GM19328 (cell line): ENCODE results near the gene TRNAU1AP.
A peak's percentile ranks its signal among the peaks of the same experiment; 100 is the strongest.
"Not testable (repeated sequence)": the region's sequence is repeated elsewhere in the genome, so short reads cannot be mapped to it uniquely, and the experiment has no call there.

Experiments
- ATAC-seq: cut with Tn5 transposase; IDR thresholded peaks from one replicate; pipeline ENCODE4 v1.9.1; 2021; ENCODE audit warnings: mild to moderate bottlenecking, moderate library complexity; ENCODE audit not compliant: unreplicated experiment

The TRNAU1AP gene

GRCh38 chr1:28577052-28577678 lies 24.3 kb downstream of the TRNAU1AP start:
- ATAC-seq = no peak

DNA sequence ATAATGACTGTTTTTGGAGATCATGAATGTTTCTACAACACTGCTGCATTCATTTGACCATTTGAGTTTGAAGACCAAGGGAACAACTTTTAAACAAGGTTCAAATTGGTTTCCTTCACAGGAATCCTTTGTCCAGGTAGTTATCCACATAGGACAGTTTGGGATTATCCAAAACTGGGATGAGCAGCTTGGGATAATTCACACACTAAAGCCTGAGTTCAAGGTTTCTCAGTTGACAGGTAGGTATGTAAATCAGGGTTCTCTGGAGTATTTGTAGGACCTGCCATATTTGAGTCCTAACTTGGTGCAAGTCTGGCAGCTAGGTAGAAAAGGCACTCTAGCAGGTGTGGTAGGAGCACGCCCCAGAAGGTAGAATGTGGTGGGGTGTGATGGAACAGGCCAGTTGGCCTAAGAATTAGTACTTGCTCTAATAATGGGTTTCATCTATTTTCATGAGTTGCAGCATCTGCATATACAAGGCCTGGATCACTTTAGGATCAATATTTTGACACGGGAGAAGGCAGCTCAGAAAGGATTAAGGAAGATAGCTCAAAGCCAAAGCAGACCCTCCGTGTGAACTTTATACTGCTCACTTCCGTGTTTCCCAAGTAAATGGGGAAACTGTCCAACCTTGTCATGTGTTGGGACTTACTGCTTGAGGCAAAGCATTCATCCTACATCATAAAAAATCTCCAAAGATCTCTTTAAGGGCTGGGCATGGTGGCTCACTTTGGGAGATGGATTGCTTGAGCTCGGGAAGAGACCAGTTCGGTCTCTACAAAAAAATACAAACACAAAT lies 25.1 kb downstream of the TRNAU1AP start:
- ATAC-seq = no peak

DNA sequence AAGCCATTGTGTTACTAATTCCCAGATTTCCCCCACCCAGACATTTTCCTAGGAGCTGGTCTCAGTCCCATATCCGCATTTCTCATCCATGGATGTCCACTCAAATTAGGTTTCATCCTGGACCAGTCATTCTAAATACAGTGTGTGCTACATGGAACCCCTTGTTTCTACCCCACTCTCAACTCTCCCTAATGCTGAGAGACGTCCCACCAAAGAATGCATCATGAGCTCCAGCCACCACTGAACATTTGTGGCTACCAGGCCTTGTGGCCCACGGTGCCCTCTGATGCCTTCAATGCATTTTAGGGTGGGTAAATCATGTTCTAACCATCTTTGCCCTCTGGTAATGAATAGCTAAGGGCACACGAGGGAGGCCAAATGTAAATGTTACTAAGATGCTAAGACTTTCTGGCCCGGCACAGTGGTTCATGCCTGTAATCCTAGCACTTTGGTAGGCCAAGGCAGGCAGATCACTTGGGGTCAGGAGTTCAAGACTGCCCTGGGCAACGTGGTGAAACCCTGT lies 25.9 kb downstream of the TRNAU1AP start:
- ATAC-seq = no peak

- ATAC-seq = no peak
Measured at GRCh38 chr1:28579401-28579800, 26.5 kb downstream of the TRNAU1AP start.

DNA sequence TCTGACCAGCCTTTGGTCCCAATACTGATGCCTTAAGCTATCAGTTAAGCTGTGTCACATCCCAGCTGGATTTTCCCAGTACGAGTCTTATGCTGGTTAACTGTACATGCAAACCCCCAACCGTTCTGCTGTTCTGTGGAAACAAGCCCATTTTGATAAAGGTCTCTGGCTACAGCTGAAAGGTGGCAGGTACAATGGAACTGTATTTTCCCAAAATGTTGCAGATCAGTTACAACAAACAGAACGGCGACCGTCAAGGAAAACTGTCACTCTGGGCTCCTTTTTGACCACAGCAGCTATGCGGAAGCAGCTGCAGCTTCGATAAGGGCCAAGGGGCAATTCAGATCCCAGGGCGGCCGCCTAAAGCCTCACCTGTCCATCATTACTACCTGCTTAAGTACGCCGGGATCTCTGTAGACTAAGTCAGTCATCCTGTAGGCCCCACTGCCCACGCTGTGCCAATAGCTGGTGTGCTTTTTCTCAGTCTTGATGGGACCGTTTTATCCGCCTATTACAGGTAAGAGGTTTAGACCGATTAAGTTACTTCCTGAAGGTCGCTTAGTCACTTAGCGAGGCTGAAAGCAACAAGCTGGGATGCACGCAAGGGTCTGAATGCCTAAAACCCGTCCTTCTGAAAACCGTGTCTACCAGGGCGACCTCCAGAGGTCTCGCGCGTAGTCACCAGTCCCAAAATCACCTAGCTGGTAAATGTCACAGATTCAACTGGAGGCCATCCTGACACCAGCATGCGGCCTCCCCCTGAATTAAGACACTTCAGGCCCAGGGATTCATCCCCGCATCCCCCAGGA lies 28.0 kb downstream of the TRNAU1AP start:
- ATAC-seq = no peak

GRCh38 chr1:28581531-28582247 lies 28.8 kb downstream of the TRNAU1AP start:
- ATAC-seq = peak; percentile 79

- ATAC-seq = no peak
Measured at GRCh38 chr1:28582248-28582615, 29.3 kb downstream of the TRNAU1AP start.

GRCh38 chr1:28586585-28587391 lies 33.9 kb downstream of the TRNAU1AP start:
- ATAC-seq = not testable (repeated sequence)

GRCh38 chr1:28591708-28592320 lies 38.9 kb downstream of the TRNAU1AP start, which contains the start of gene RAB42:
TSS of gene RAB42 (plus strand) at chr1:28592265. CDS start at chr1:28592512, 247 bp downstream.
- ATAC-seq = no peak

- no peak for ATAC-seq
Measured at GRCh38 chr1:28592321-28593071, 39.6 kb downstream of the TRNAU1AP start.

DNA sequence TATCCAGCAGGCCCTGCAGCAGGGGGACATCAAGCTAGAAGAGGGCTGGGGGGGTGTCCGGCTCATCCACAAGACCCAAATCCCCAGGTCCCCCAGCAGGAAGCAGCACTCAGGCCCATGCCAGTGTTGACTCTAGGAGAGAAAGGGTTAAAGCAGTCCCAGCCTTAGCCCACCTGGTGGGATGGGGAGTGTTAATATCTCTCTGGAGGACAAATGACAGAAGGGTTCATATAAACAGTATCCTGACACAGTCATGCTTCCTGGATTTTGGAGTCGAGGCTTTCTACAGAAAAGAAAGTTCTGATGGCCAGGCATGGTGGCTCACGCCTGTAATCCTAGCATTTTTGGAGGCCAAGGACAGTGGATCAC lies 41.1 kb downstream of the TRNAU1AP start:
- ATAC-seq = not testable (repeated sequence)

- not testable (repeated sequence) for ATAC-seq
Measured at GRCh38 chr1:28594686-28595411, 42.0 kb downstream of the TRNAU1AP start.

DNA sequence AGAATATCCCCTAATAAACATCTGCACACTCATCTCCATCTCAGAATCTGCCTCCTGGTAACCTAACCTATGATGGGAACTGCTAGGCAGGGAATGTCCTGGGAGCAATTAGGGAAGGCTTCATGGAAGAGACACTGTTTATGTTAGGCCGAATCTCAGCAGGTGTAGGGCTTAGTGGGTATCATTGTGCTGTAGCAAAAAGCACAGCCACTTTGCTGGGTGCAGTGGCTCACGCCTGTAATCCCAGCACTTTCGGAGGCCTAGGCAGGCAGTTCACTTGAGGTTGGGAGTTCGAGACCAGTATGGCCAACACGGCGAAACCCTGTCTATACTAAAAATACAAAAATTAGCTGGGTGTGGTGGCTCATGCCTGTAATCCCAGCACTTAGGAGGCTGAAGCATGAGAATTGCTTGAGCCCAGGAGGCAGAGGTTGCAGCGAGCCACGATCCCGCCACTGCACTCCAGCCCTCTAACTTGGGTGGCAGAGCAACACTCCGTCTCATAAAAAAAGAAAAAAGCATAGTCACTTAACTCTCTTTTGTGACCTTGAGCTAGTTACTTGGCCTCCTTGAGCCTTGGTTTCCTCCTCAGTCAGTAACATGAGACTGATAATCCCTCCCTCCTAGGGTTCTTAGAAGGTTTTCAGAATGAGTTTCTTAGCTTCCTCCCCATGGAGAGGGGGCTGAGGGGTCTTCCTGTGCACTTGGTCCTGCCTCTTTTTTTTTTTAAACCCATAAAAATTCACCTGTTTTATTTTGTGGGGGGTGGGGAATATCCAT lies 42.7 kb downstream of the TRNAU1AP start:
- ATAC-seq = no peak

DNA sequence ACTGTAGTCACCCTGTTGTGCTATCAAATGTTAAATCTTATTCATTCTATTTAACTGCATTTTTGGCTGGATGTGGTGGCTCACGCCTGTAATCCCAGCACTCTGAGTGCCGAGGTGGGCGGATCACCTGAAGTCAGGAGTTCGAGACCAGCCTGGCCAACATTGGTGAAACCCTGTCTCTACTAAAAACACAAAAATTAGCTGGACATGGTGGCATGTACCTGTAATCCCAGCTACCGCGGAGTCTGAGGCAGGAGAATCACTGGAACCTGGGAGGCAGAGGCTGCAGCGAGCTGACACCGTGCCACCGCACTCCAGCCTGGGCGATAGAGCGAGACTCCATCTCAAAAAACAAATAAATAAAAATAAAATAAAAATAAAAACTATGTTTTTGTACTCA lies 43.4 kb downstream of the TRNAU1AP start:
- ATAC-seq = not testable (repeated sequence)

DNA sequence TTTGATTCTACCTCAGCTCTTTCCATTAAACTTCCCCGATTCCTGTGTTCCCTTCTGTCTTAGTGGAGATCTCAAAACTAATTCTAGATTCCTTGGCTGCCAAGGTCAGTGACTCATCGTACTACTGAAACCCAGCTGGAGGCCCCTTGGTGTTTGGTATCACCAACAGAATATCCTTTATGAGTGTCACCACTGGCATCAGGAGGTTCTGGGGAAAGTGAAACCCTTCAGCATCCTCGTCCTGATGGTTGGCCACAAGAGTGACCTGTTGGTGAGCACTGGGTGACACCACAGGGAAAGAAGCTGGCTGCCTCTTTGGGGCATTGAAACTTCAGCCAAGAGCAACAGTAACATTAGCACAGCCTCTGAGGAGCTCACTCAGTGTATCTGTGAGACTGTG lies 48.8 kb downstream of the TRNAU1AP start:
- no peak for ATAC-seq

DNA sequence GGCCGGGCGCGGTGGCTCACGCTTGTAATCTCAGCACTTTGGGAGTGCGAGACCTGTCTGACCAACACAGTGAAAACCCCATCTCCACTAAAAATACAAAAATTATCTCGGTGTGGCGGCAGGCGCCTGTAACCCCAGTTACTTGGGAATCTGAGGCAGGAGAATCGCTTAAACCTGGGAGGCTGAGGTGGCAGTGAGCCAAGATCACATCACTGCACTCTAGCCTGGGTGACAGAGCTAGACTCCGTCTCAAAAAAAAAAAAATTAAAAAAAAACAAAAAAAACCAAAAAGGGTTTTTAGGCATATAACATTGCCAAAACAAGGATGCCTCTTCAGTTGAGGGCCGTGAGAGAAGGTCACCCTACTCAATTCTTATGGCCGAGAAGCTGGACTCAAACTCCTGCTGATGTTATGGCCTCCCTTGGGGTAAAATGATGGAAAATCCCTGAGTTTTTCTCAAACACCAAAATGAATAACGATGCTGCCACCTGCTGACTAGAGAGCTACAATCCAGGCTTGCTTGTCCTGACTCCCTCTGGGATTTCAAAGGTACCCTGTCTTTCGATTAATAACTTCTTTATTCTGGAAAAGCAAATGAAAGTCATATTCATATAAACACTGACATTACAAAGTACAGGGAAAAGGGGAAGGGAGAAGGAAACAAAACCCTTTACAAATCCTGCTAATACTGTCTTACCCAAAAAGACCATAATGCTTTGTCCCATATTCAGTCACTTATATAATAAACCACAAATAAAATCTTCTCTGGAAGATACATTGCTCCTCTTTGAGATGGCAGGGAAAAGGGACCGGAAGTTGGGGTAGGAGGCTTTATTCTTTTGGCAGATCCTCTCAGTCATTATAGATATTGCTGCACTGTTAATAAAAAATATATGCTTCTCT lies 49.9 kb downstream of the TRNAU1AP start:
- no peak for ATAC-seq
